ENCODE data around the gene CYP4F8. TPM values are rescaled to one million over a fixed set of nuclear protein-coding genes. Genes with fewer than 3 reads are reported as not detected.

CYP4F8 gene
- total and polyA plus RNA-seq, 12 donors, result not detected

- Histone ChIP-seq H3K9me3 (replicated peaks in 1 of 3) (no peaks in the 10 kb centered on the region), H3K4me3 (no peak overlapping the region), H3K4me1 (replicated peaks in 1 of 2) (no peaks in the 10 kb centered on the region), H3K27ac (no peak overlapping the region), H3K27me3 (peaks cover 9% of the 10 kb centered on the region), H3K36me3 (replicated peaks in 1 of 2) (no peaks in the 10 kb centered on the region)
- intact Hi-C loops (cut with DNase I), result no loop called here
- 1 to 7% (median 2%) methylated on average over 6 to 9 of the region's 9 CpGs for WGBS, 4 donors
- peak in 2 of 6 experiments; percentile 12 to 34 for TF ChIP-seq CTCF (IDR thresholded peaks at IDR 0.05)
- no peak for TF ChIP-seq POLR2A (IDR thresholded peaks at IDR 0.05)
- DNase-seq, result peak in 2 of 7 donors; percentile 7 to 22
Observed at GRCh38 chr19:15631817-15632216, 16.8 kb downstream of the CYP4F8 start.

GRCh38 chr19:15633082-15633835 is 18.2 kb downstream of the CYP4F8 start:
- H3K9me3 ChIP-seq (replicated peaks in 1 of 3), result no peaks in the 10 kb centered on the region
- no peak overlapping the region for H3K27ac ChIP-seq
- TF ChIP-seq CTCF (IDR thresholded peaks at IDR 0.05) (no peak), POLR2A (IDR thresholded peaks at IDR 0.05) (no peak)
- H3K36me3 ChIP-seq (replicated peaks in 1 of 2), result no peaks in the 10 kb centered on the region
- H3K4me3 ChIP-seq, result no peak overlapping the region
- no peak for DNase-seq
- H3K27me3 ChIP-seq, result peaks cover 8% of the 10 kb centered on the region
- intact Hi-C loops (cut with DNase I), result no loop called here
- H3K4me1 ChIP-seq (replicated peaks in 1 of 2), result no peaks in the 10 kb centered on the region
- 33 to 46% (median 41%) methylated on average over 5 of the region's 5 CpGs for WGBS, 4 donors

GRCh38 chr19:15634105-15634504 is 19.1 kb downstream of the CYP4F8 start:
- no peaks in the 10 kb centered on the region for H3K4me1 ChIP-seq (replicated peaks in 1 of 2)
- H3K27ac ChIP-seq, result no peak overlapping the region
- no peaks in the 10 kb centered on the region for H3K27me3 ChIP-seq
- no peaks in the 10 kb centered on the region for H3K9me3 ChIP-seq (replicated peaks in 1 of 3)
- no peak for DNase-seq
- H3K4me3 ChIP-seq, result no peak overlapping the region
- no peak for TF ChIP-seq POLR2A (IDR thresholded peaks at IDR 0.05)
- no peak for TF ChIP-seq CTCF (IDR thresholded peaks at IDR 0.05)
- no peaks in the 10 kb centered on the region for H3K36me3 ChIP-seq (replicated peaks in 1 of 2)
- 56 to 79% (median 67%) methylated on average over 3 of the region's 3 CpGs for WGBS, 4 donors
- intact Hi-C loops (cut with DNase I), result no loop called here

GRCh38 chr19:15635016-15635805 is 20.2 kb downstream of the CYP4F8 start:
- intact Hi-C loops (cut with DNase I), result no loop called here
- Histone ChIP-seq H3K27me3 (no peaks in the 10 kb centered on the region), H3K36me3 (replicated peaks in 1 of 2) (no peaks in the 10 kb centered on the region), H3K27ac (no peak overlapping the region), H3K9me3 (replicated peaks in 1 of 3) (no peaks in the 10 kb centered on the region), H3K4me3 (no peak overlapping the region), H3K4me1 (replicated peaks in 1 of 2) (no peaks in the 10 kb centered on the region)
- TF ChIP-seq CTCF (IDR thresholded peaks at IDR 0.05), result no peak
- DNase-seq, result no peak
- WGBS, 4 donors, result 68 to 78% (median 70%) methylated on average over 2 of the region's 2 CpGs
